Fibroblast of villous mesenchyme (primary cell): ENCODE measurements around the gene PIP5KL1. TPM values are rescaled to one million over a fixed set of nuclear protein-coding genes. Genes with fewer than 3 reads are reported as not detected.

Experiments
- DNase-seq: peaks from one replicate; pipeline ENCODE4 v3.0.0-alpha.2; 2010; ENCODE audit warnings: low read depth
- H3K4me3 ChIP-seq: 2 replicates; pipeline ENCODE4 v1.5.1; 2011; ENCODE audit warnings: low read depth, mild to moderate bottlenecking, low read length
- CTCF ChIP-seq: IDR thresholded peaks from 2 replicates; pipeline ENCODE4 v1.5.1; 2012; ENCODE audit warnings: low read depth, mild to moderate bottlenecking, low read length; ENCODE audit not compliant: insufficient read depth
- total RNA-seq: library from RNA; depleted of rRNA; stranded (reverse); fragments of >200 nt; gene quantifications from 2 replicates; pipeline ENCODE4 v1.2.3, GENCODE V29; 2012

Gene PIP5KL1
- total RNA-seq, 1 donor = 2.6 TPM

DNA sequence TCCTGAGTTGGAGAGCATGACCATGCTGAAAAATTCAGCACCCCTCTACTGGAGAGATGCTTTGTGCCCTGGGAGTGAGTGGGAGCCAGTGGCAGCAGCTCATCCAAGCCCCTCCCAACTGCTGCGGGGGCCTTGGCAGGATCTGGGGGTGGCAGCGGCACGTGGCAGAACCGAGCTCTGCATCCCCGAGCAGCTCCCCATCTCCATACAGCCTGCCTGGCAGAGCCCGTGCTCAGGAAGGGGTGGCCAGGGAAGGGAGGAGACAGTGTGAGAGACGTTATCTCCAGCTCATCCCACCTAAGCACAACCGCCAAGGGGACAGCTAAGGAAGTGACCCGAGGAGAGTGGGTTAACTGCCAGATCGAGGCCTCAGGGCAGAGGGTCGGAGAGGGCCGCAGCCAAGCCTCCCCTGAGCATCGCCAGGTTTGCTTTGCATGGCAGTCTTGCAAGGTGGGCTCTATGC lies 24.3 kb upstream of the PIP5KL1 start:
- no peak for DNase-seq
- no peak overlapping the region for H3K4me3 ChIP-seq
- TF ChIP-seq CTCF = no peak

- TF ChIP-seq CTCF = no peak
These were observed 23.4 kb upstream of the PIP5KL1 start for GRCh38 chr9:127953768-127954505.

DNA sequence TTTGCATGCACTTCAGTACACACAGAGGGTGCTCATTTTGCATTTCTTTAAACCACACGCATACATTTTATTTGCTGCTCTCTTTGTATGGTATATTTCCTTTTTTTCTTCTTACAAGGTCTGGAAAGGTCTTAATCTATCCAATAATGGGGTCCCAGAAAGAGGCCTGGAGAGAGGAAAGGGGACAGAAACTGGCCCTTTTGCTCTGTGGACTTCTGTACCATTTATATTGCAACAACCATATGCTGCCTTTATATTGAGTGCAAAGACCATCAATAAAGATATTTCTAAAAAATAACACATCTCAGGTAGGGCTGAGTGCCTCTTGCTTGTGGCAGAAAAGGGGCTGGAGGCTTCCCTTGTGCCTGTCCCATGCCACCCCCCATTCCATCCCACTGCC lies 22.6 kb upstream of the PIP5KL1 start:
- no peak for DNase-seq
- H3K4me3 ChIP-seq = no peak overlapping the region
- TF ChIP-seq CTCF = no peak

More at GRCh38 chr9:127953768-127954505, 23.4 kb upstream of the PIP5KL1 start:
- DNase-seq = no peak
- no peak overlapping the region for H3K4me3 ChIP-seq

- TF ChIP-seq CTCF = no peak
- H3K4me3 ChIP-seq = no peak overlapping the region
- DNase-seq = no peak
These were observed 20.1 kb upstream of the PIP5KL1 start for GRCh38 chr9:127950513-127951289.

- H3K4me3 ChIP-seq = no peak overlapping the region
- no peak for DNase-seq
- TF ChIP-seq CTCF = no peak
These were observed 19.4 kb upstream of the PIP5KL1 start for GRCh38 chr9:127949827-127950512.

DNA sequence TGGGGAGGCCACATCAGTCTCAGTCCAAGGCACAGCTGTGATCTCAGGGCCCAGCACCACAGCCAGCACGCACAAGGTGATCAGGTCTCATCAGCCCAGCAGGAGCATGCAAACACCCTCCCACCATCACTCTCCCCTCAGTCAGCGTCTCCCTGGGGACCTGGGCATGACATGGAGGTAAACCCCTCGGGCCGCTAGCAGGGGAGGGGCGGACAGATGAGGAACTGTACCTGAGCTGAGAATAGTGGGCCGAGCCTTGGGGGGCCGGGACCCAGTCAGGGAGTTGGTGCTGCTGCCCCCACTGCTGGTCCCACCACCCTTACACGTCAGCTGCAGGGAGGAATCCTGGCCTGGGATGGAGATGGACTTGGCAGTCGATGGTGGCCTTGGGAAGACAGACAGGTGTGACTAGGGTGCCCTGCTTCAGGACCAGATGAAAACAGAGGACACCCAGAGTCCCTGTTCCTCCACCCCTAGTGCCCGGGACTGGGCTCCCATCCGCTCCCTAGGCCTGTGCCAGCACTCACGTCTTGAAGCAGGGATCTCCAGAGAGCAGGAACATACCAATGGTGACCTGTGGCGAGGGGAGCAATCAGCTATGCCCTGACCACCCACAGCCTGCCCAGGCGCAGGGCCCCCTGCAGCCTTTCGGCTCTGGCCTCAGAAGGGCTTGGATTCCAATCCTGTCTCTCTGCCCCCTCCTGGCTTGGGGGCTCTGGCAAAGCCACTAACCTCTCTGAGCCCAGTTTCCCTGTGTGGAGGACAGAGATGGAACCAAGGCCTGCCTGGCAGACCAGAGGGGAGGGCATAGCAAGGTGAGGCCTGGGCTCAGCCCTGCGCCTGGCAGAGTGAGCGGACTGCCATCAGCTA lies 17.5 kb upstream of the PIP5KL1 start:
- H3K4me3 ChIP-seq = no peak overlapping the region
- DNase-seq = no peak
- no peak for TF ChIP-seq CTCF
